H9 (cell line): ENCODE data around the gene USP36. TPM values are rescaled to one million over a fixed set of nuclear protein-coding genes. Genes with fewer than 3 reads are reported as not detected.

Source experiments
- DNase-seq: peaks from one replicate; pipeline ENCODE4 v3.0.0-alpha.2; 2017
- H2AFZ ChIP-seq: one replicate; pipeline ENCODE4 v1.6.1; 2013; ENCODE audit warnings: mild to moderate bottlenecking, low read length, control low read depth, moderate library complexity
- H2AK5ac ChIP-seq: 2 replicates; pipeline ENCODE4 v1.6.1; 2013; ENCODE audit warnings: low read length, control low read depth, mixed read lengths; ENCODE audit not compliant: insufficient read length
- H2BK120ac ChIP-seq: one replicate; pipeline ENCODE4 v1.6.1; 2013; ENCODE audit warnings: low read depth, mild to moderate bottlenecking, low read length, control low read depth, inconsistent platforms; ENCODE audit not compliant: poor library complexity, severe bottlenecking
- H2BK12ac ChIP-seq: 2 replicates; pipeline ENCODE4 v1.6.1; 2013; ENCODE audit warnings: low read length, control low read depth, mixed read lengths, low read depth; ENCODE audit not compliant: insufficient read length
- H2BK15ac ChIP-seq: 2 replicates; pipeline ENCODE4 v1.6.1; 2013; ENCODE audit warnings: low read depth, low read length, control low read depth
- H2BK20ac ChIP-seq: one replicate; pipeline ENCODE4 v1.6.1; 2013; ENCODE audit warnings: low read depth, mild to moderate bottlenecking, low read length, control low read depth, inconsistent platforms; ENCODE audit not compliant: poor library complexity, severe bottlenecking
- H2BK5ac ChIP-seq: 2 replicates; pipeline ENCODE4 v1.6.1; 2013; ENCODE audit warnings: low read length, control low read depth, mixed read lengths; ENCODE audit not compliant: insufficient read length
- H3K14ac ChIP-seq: 2 replicates; pipeline ENCODE4 v1.6.1; 2013; ENCODE audit warnings: low read length, control low read depth; ENCODE audit not compliant: insufficient read depth
- H3K18ac ChIP-seq: 2 replicates; pipeline ENCODE4 v1.6.1; 2013; ENCODE audit warnings: low read depth, mild to moderate bottlenecking, mixed read lengths, low read length, control low read depth; ENCODE audit not compliant: insufficient read length
- H3K23ac ChIP-seq: 2 replicates; pipeline ENCODE4 v1.6.1; 2013; ENCODE audit warnings: low read length, control low read depth, mixed read lengths, low read depth; ENCODE audit not compliant: insufficient read length
- H3K23me2 ChIP-seq: 2 replicates; pipeline ENCODE4 v1.6.1; 2013; ENCODE audit warnings: low read depth, mild to moderate bottlenecking, mixed read lengths, low read length, control low read depth; ENCODE audit not compliant: insufficient read length, poor library complexity, severe bottlenecking
- H3K27ac ChIP-seq: 2 replicates; pipeline ENCODE4 v1.5.1; 2013; ENCODE audit warnings: low read length, control low read depth, mixed read lengths, low read depth; ENCODE audit not compliant: insufficient read length
- H3K27me3 ChIP-seq: 2 replicates; pipeline ENCODE4 v1.6.1; 2013; ENCODE audit warnings: low read length, control low read depth, inconsistent platforms; ENCODE audit not compliant: insufficient read depth
- H3K4ac ChIP-seq: 2 replicates; pipeline ENCODE4 v1.6.1; 2013; ENCODE audit warnings: low read depth, mild to moderate bottlenecking, control low read depth, inconsistent platforms, low read length, moderate library complexity
- H3K4me1 ChIP-seq: 2 replicates; pipeline ENCODE4 v1.6.1; 2013; ENCODE audit warnings: low read length, control low read depth, inconsistent platforms; ENCODE audit not compliant: insufficient read depth
- H3K4me2 ChIP-seq: 2 replicates; pipeline ENCODE4 v1.6.1; 2013; ENCODE audit warnings: low read length, control low read depth, mixed read lengths; ENCODE audit not compliant: insufficient read length, insufficient read depth
- H3K56ac ChIP-seq: 2 replicates; pipeline ENCODE4 v1.6.1; 2013; ENCODE audit warnings: low read depth, mild to moderate bottlenecking, mixed read lengths, low read length, control low read depth; ENCODE audit not compliant: insufficient read length
- H3K79me1 ChIP-seq: 2 replicates; pipeline ENCODE4 v1.6.1; 2013; ENCODE audit warnings: low read depth, mild to moderate bottlenecking, moderate library complexity, low read length, control low read depth, inconsistent platforms; ENCODE audit not compliant: insufficient read depth, poor library complexity, severe bottlenecking
- H3K79me2 ChIP-seq: 2 replicates; pipeline ENCODE4 v1.6.1; 2013; ENCODE audit warnings: low read length, control low read depth, inconsistent platforms; ENCODE audit not compliant: insufficient read depth
- H3K9ac ChIP-seq: 2 replicates; pipeline ENCODE4 v1.6.1; 2013; ENCODE audit warnings: low read length, control low read depth, mixed read lengths; ENCODE audit not compliant: insufficient read length; ENCODE audit errors: extremely low read depth
- H3K9me3 ChIP-seq: one replicate; pipeline ENCODE4 v1.6.1; 2013; ENCODE audit warnings: low read depth, low read length, inconsistent platforms; ENCODE audit not compliant: control insufficient read depth
- H3T11ph ChIP-seq: one replicate; pipeline ENCODE4 v1.6.1; 2013; ENCODE audit warnings: mild to moderate bottlenecking, low read length, control low read depth, inconsistent platforms
- H4K20me1 ChIP-seq: one replicate; pipeline ENCODE4 v1.6.1; 2013; ENCODE audit not compliant: control insufficient read depth, insufficient read length, insufficient read depth
- H4K5ac ChIP-seq: 2 replicates; pipeline ENCODE4 v1.6.1; 2013; ENCODE audit warnings: low read depth, mild to moderate bottlenecking, mixed read lengths, low read length, control low read depth; ENCODE audit not compliant: insufficient read length
- H4K8ac ChIP-seq: replicated peaks from 2 replicates; pipeline ENCODE4 v1.6.1; 2013; ENCODE audit warnings: low read length, control low read depth, mixed read lengths, low read depth; ENCODE audit not compliant: insufficient read length
- H4K91ac ChIP-seq: 2 replicates; pipeline ENCODE4 v1.6.1; 2013; ENCODE audit warnings: low read depth, mild to moderate bottlenecking, moderate library complexity, mixed read lengths, low read length, control low read depth; ENCODE audit not compliant: insufficient read length
- H3K27ac Mint-ChIP-seq, 3 experiments: 2 replicates in 2 of 3; 3 replicates in 1 of 3; pipeline ENCODE4 v1.8.0; 2020 to 2021; ENCODE audit warnings: mixed read lengths in 3 of 3, mild to moderate bottlenecking in 1 of 3, moderate library complexity in 1 of 3
- H3K27me3 Mint-ChIP-seq: 2 replicates; pipeline ENCODE4 v1.8.0; 2021; ENCODE audit warnings: low read depth, mild to moderate bottlenecking, moderate library complexity, mixed read lengths
- H3K36me3 Mint-ChIP-seq, 3 experiments: 2 replicates in 2 of 3; 3 replicates in 1 of 3; pipeline ENCODE4 v1.8.0; 2020 to 2021; ENCODE audit warnings: low read depth in 3 of 3, mixed read lengths in 3 of 3; ENCODE audit not compliant: insufficient read depth in 1 of 3
- H3K4me1 Mint-ChIP-seq, 2 experiments: 2 replicates each; pipeline ENCODE4 v1.8.0; 2020; ENCODE audit warnings: mixed read lengths in 2 of 2
- H3K4me3 Mint-ChIP-seq, 2 experiments: 2 replicates in 1 of 2; 3 replicates in 1 of 2; pipeline ENCODE4 v1.8.0; 2020 to 2021; ENCODE audit warnings: mild to moderate bottlenecking in 2 of 2, mixed read lengths in 2 of 2, moderate library complexity in 1 of 2
- H3K9me3 Mint-ChIP-seq, 2 experiments: 2 replicates in 1 of 2; 3 replicates in 1 of 2; pipeline ENCODE4 v1.8.0; 2020; ENCODE audit warnings: mild to moderate bottlenecking in 2 of 2, mixed read lengths in 2 of 2, moderate library complexity in 1 of 2
- CTCF ChIP-seq: fragments of 200-600 bp; sonication (generic); conservative IDR thresholded peaks from 3 replicates; pipeline ENCODE4 v1.8.0; 2021; ENCODE audit warnings: antibody characterized with exemption, mild to moderate bottlenecking
- WGBS: extraction: QIAGEN DNeasy Blood & Tissue Kit; methylation state at CpG from one replicate; pipeline ENCODE4 v1.1.7; 2013; ENCODE audit warnings: missing lambda C conversion rate, low lambda C conversion rate, mixed read lengths; ENCODE audit not compliant: insufficient read length; ENCODE audit errors: extremely low coverage; 5-methylcytosine and 5-hydroxymethylcytosine counted together
- total RNA-seq: library from RNA; stranded (reverse); gene quantifications from 2 replicates; pipeline ENCODE4 v1.2.1, GENCODE V29; 2021

Gene USP36
- total RNA-seq, 1 experiment from 2014 or later = 106 TPM

- Histone ChIP-seq H4K20me1 (no peaks in the 10 kb centered on the region), H3K23me2 (peaks cover 2% of the 10 kb centered on the region), H2BK15ac (no peak overlapping the region), H3K14ac (no peak overlapping the region; the same call in 1 of the 2 replicates), H3K18ac (no peak overlapping the region), H3K56ac (no peak overlapping the region), H3K27me3 (no peaks in the 10 kb centered on the region), H2BK20ac (no peak overlapping the region), H3K23ac (no peak overlapping the region), H2AFZ (no peak overlapping the region), H3K9ac (no peak overlapping the region), H2BK120ac (no peak overlapping the region), H2BK12ac (no peak overlapping the region), H3K79me2 (no peaks in the 10 kb centered on the region), H4K91ac (no peak overlapping the region), H3K27ac (no peak overlapping the region), H4K8ac (no peak overlapping the region), H3K4me2 (no peak overlapping the region), H3K9me3 (no peaks in the 10 kb centered on the region), H3K4me1 (peaks cover 2% of the 10 kb centered on the region; the same call in 1 of the 2 replicates), H3K79me1 (no peaks in the 10 kb centered on the region), H4K5ac (no peak overlapping the region), H2BK5ac (no peak overlapping the region), H2AK5ac (no peak overlapping the region), H3K4ac (no peak overlapping the region), H3T11ph (no peak overlapping the region)
- Mint-ChIP-seq H3K9me3 (no peaks in the 10 kb centered on the region), H3K4me1 (peaks cover 26 to 33% of the 10 kb centered on the region in 2 experiments), H3K27me3 (no peaks in the 10 kb centered on the region; the same call in 1 of the 2 replicates), H3K36me3 (peaks cover 0 to 6% (median 0%) of the 10 kb centered on the region in 3 experiments; a peak in 2 of 7 replicates), H3K4me3 (no peak overlapping the region), H3K27ac (peak overlapping the region; percentile 34 to 71 (median 53); a peak in 4 of 7 replicates)
- no peak for DNase-seq
- no peak for TF ChIP-seq CTCF
- no CpG with 5 or more reads among the region's 14 CpGs for WGBS
These were observed 38.4 kb upstream of the USP36 start for GRCh38 chr17:78878871-78879527.
